Astrocyte of the spinal cord (primary cell): ENCODE measurements around the gene LRP1B.
A peak's percentile ranks its signal among the peaks of the same experiment; 100 is the strongest.

Experiments used
- DNase-seq: peaks from one replicate; pipeline ENCODE4 v3.0.0; 2011; ENCODE audit warnings: low read depth, low spot score
- H3K4me3 ChIP-seq: 2 replicates; pipeline ENCODE4 v1.5.1; 2011; ENCODE audit warnings: low read depth, mild to moderate bottlenecking, low read length, moderate library complexity
- CTCF ChIP-seq: IDR thresholded peaks from 2 replicates; pipeline ENCODE4 v1.5.1; 2012; ENCODE audit warnings: low read depth, mild to moderate bottlenecking, low read length, inconsistent platforms
- in situ Hi-C: cut with HindIII; loops from 2 replicates; pipeline ENCODE4 v1.10.0; 2017; ENCODE audit warnings: low sequenced_read_pairs

The LRP1B gene

GRCh38 chr2:142075826-142076225 lies 55.0 kb downstream of the LRP1B start:
- no peak for DNase-seq
- in situ Hi-C loops, result no loop called here
- H3K4me3 ChIP-seq, result no peak overlapping the region
- no peak for TF ChIP-seq CTCF

DNA sequence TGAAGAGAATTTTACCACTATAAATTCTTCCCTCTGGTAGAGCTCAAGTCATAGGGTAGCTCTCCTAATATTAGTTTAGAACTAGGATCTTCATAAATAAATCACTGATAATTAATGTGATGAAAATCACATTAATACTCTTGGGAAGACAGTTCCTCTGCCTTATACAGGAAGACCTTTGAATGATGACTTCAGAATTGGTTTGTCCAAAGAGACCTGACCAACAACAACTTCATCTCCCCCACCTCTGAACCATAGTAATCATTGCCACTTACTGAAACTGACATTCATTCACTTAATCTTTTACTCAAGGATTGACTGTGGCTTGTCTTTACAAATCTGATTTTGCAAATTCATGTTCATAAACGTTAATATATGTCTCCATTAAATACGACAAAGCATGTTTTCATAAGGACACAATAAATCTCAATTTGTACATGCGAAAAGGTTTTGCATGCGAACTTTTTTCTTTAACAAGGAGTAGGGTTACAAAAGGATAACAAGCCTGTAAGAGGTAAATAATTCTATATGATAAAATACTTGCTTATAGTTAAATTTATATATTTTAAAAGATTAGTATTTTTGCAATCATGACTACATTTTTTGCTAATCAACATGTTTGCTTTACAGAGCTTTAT lies 61.4 kb downstream of the LRP1B start:
- DNase-seq, result no peak
- TF ChIP-seq CTCF, result no peak
- in situ Hi-C loops, result no loop called here
- H3K4me3 ChIP-seq, result no peak overlapping the region

DNA sequence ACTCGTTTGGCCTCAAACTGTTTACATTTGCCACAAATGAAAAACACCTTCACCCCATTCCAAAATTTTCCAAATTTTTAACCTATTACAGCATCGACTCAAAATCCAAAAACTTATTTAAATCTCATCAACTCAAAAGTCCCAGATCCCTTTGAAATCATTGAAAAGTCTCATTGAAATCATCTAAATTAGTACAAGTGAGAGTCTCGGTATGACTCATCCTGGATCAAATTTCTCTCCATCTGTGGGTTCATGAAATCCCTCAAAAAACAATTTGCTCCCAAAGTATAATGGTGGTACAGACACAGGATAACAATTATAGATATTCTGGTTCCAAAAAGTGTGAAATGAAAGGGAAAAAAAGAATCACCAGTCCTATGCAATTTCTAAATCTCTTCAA lies 65.1 kb downstream of the LRP1B start:
- H3K4me3 ChIP-seq, result no peak overlapping the region
- peak; percentile 3 for DNase-seq
- no peak for TF ChIP-seq CTCF
- in situ Hi-C loops, result no loop called here

DNA sequence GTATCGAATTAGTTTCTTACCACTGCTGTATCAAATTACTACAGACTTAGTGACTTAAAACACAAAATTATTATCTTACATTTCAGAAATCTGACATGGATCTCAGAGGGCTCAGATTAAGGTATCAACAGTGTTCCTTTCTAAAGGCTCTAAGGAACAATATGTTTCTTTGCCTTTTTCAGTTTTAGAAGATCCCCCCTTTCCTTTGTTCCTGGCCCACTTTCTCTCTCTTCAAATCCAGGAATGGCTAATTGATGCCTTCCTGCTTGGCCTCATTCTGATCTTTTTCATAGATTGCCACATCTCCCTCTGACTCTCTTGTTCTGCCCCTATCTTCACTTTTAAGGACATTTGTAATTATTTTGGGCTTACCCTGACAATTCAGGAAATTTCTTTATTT lies 65.7 kb downstream of the LRP1B start:
- no peak overlapping the region for H3K4me3 ChIP-seq
- no peak for TF ChIP-seq CTCF
- no peak for DNase-seq
- in situ Hi-C loops, result no loop called here

GRCh38 chr2:142061733-142062132 lies 69.1 kb downstream of the LRP1B start:
- in situ Hi-C loops, result no loop called here
- no peak for TF ChIP-seq CTCF
- no peak for DNase-seq
- no peak overlapping the region for H3K4me3 ChIP-seq

DNA sequence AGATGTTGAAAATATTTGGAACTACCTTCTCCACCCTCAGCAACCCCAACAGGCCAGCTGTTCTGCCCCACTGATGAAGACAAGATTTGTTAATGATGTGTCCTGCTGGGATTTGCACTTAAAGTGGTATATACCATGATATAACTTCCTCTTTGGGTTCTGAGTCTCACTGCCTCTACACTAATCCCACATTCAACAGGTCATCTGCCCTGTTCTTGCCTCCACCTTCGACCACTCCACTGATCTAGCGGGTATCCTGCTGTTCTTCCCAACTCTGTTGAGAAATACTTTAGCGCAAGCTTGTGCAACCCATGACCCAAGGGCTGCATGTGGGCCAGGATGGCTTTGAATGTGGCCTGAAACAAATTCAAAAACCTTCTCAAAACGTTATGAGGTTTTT lies 72.7 kb downstream of the LRP1B start:
- no peak for TF ChIP-seq CTCF
- in situ Hi-C loops, result no loop called here
- DNase-seq, result no peak
- no peak overlapping the region for H3K4me3 ChIP-seq

DNA sequence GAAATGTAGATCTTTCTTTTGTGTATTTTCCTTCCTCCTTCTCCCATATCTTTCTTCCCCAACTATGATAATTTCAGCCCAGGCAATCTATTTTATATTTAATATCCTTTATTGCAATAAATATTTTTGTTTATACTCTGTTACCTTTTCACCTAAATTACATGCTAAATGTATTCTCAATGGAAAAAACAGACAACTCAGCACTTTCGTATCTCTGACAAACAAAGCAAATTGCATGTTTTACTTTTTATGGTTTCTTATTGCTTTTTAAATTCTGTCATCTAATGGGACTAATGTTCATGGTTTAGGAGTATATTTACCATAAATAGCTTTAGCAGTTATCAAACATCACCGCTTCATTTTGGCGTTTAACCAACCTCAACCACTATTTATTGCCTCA lies 74.0 kb downstream of the LRP1B start:
- in situ Hi-C loops, result no loop called here
- TF ChIP-seq CTCF, result no peak

More for the DNA sequence above, 74.0 kb downstream of the LRP1B start:
- no peak for DNase-seq
- no peak overlapping the region for H3K4me3 ChIP-seq
